22Rv1 (cell line): ENCODE data around the gene APOBR.

Experiments used
- ZFX ChIP-seq: fragments of 450-650 bp; IDR thresholded peaks from 2 replicates; pipeline ENCODE4 v1.6.1; 2017; ENCODE audit warnings: antibody characterized with exemption, borderline replicate concordance
- TF ChIP-seq, protein P1 (sequence below): fragments of 450-650 bp; IDR thresholded peaks from 2 replicates; pipeline ENCODE4 v1.5.1; 2017; ENCODE audit warnings: mild to moderate bottlenecking

DNA sequence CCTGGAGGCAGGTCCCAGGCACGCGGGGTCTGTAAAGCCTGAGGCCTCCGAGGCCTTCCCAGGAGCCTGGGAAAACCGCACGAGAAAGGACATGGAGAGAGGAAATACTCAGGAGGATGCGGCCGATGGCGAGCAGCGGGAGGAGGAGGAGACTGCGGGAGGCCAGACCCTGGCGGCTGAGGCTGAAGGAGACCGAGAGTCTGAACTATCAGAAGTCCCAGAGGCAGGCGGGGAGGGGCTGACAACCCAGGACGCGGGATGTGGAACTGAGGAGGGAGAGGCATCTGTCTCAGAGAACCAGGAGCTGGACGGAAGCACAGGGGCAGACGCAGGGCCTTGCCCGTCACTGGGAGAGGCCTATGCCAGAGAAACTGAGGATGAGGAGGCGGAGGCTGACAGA, 2.4 kb downstream of the APOBR start:
- TF ChIP-seq, protein P1, sequence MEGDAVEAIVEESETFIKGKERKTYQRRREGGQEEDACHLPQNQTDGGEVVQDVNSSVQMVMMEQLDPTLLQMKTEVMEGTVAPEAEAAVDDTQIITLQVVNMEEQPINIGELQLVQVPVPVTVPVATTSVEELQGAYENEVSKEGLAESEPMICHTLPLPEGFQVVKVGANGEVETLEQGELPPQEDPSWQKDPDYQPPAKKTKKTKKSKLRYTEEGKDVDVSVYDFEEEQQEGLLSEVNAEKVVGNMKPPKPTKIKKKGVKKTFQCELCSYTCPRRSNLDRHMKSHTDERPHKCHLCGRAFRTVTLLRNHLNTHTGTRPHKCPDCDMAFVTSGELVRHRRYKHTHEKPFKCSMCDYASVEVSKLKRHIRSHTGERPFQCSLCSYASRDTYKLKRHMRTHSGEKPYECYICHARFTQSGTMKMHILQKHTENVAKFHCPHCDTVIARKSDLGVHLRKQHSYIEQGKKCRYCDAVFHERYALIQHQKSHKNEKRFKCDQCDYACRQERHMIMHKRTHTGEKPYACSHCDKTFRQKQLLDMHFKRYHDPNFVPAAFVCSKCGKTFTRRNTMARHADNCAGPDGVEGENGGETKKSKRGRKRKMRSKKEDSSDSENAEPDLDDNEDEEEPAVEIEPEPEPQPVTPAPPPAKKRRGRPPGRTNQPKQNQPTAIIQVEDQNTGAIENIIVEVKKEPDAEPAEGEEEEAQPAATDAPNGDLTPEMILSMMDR = no peak
- TF ChIP-seq ZFX = no peak
